BJ (cell line): ENCODE results near the gene SPOP. TPM values are rescaled to one million over a fixed set of nuclear protein-coding genes. Genes with fewer than 3 reads are reported as not detected.

Experiments
- CTCF ChIA-PET: fragments of 350-600 bp; formaldehyde crosslinking; extraction: SDS; loops from one replicate; lab custom pipeline; 2021; ENCODE audit warnings: antibody characterized with exemption, inconsistent platforms; lab: Yijun Ruan, JAX
- POLR2A ChIA-PET: fragments of 300-600 bp; sonication (Branson Sonifier 250); formaldehyde crosslinking; extraction: SDS; loops from one replicate; lab custom pipeline; 2021; ENCODE audit warnings: antibody characterized with exemption; lab: Charles Lee
- DNase-seq: peaks from one replicate; pipeline ENCODE4 v3.0.0-alpha.2; 2011; ENCODE audit warnings: low read depth
- H3K27me3 ChIP-seq: 2 replicates; pipeline ENCODE4 v1.6.0; 2011; ENCODE audit warnings: low read length; ENCODE audit not compliant: control insufficient read depth, insufficient read depth
- H3K36me3 ChIP-seq: 2 replicates; pipeline ENCODE4 v1.5.1; 2011; ENCODE audit warnings: low read length; ENCODE audit not compliant: control insufficient read depth, insufficient read depth
- H3K4me3 ChIP-seq: 2 replicates; pipeline ENCODE4 v1.5.1; 2011; ENCODE audit warnings: low read depth, mild to moderate bottlenecking, control low read depth, low read length
- polyA plus RNA-seq: library from polyadenylated mRNA; depleted of rRNA; stranded (reverse); fragments of >200 nt; gene quantifications from 2 replicates; pipeline ENCODE4 v1.2.3, GENCODE V29; 2011
- TF ChIP-seq, protein P1 (sequence below): IDR thresholded peaks from 2 replicates; pipeline ENCODE4 v1.5.1; 2011; ENCODE audit warnings: low read depth, mild to moderate bottlenecking, control low read depth, inconsistent platforms, low read length, moderate library complexity; ENCODE audit not compliant: insufficient read depth

The SPOP gene
- polyA plus RNA-seq, 1 experiment = 136 TPM

DNA sequence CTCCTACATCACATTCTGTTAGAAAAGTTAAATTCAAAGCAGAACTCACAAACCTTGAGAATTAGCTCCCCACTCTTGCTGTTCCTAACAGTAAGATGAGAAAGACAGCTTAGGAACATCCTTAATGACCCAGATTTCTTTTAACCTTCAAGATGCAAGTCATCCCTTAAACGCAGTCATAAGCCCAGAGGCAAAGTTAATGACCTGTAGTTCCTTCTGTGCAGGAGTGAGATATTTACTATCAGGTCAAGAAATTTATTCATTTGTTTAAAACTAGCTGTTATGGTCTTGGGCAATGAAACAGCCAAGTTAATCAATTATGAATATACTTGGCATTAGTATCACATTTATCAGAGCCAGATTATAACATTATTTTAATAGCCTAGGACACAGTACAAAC, 65.2 kb downstream of the SPOP start:
- H3K4me3 ChIP-seq = no peak overlapping the region
- H3K36me3 ChIP-seq = peaks cover 10% of the 10 kb centered on the region
- ChIA-PET POLR2A (no interaction called here), CTCF (interaction anchor here (0.8 to 1.4 kb wide), 4 partner anchors 9 to 43 kb away, joined by 3 to 4 read pairs (median 4); partner anchors contain the start of gene NXPH3)
- H3K27me3 ChIP-seq = no peaks in the 10 kb centered on the region
- TF ChIP-seq, protein P1, sequence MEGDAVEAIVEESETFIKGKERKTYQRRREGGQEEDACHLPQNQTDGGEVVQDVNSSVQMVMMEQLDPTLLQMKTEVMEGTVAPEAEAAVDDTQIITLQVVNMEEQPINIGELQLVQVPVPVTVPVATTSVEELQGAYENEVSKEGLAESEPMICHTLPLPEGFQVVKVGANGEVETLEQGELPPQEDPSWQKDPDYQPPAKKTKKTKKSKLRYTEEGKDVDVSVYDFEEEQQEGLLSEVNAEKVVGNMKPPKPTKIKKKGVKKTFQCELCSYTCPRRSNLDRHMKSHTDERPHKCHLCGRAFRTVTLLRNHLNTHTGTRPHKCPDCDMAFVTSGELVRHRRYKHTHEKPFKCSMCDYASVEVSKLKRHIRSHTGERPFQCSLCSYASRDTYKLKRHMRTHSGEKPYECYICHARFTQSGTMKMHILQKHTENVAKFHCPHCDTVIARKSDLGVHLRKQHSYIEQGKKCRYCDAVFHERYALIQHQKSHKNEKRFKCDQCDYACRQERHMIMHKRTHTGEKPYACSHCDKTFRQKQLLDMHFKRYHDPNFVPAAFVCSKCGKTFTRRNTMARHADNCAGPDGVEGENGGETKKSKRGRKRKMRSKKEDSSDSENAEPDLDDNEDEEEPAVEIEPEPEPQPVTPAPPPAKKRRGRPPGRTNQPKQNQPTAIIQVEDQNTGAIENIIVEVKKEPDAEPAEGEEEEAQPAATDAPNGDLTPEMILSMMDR = no peak
- DNase-seq = no peak

DNA sequence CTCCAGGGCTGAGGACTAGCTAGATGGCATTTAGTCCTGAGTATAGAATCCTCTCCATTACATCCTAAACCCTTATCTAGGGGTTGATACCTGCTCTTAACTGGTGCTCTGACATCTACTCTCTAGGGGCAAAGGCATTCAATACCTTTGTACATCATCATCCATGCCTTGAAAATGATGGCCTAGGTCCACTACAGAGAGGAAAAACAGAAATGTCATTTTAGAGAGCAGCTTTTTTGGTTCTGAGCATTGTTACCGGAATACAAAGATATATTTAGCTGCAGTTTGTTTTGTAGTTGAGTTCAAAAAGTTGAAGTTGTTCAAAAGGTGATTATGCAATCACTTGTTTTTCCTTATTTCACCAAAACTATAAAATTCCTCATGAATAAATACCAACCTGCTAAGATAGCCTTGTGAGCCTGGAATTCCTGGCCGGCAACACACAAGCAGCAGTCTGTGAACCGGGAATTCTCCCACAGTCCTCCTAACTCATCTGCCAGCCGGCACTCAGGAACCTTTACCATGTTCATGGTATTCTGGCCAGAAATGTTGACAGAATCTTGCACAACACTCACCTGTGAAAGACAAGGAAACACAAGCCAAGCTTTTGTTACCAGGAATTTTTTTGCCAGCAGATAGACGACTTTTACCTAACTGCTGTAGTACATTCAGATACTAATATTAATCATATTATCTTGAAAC, 66.9 kb downstream of the SPOP start:
- no peak overlapping the region for H3K4me3 ChIP-seq
- ChIA-PET CTCF (interaction anchor here (0.9 kb wide), 1 partner anchor 41 kb away, joined by 3 read pairs; no protein-coding TSS in a partner anchor), POLR2A (no interaction called here)
- H3K36me3 ChIP-seq = peaks cover 12% of the 10 kb centered on the region
- TF ChIP-seq, protein P1 = no peak
- no peak for DNase-seq
- H3K27me3 ChIP-seq = no peaks in the 10 kb centered on the region

DNA sequence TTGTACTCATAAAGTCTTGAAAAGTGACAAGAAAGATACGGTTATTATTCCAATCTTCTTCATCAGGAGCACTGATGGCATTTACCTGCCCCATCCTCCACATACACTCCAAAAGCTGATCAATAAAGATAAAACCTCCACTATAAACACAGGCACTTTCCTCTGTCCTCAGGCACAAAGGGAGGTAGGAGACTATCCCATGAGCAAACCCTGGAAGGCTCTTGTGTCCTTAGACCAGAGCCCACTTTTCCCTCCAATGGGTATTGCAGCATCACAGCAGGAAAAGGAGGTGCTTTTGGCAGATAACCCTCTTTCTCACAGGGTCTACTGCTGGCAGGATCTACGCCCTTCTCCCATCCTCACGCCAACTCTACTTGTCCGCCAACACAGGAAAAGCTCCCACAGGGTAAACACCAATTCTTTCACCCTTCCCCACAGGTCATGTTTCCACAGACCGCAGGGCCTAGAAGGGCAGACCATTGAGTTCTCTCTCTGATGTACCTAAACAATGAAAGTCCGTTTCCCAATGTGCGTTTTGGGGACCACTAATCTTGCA, 73.5 kb downstream of the SPOP start:
- Histone ChIP-seq H3K27me3 (no peaks in the 10 kb centered on the region), H3K4me3 (no peak overlapping the region), H3K36me3 (peaks cover 7% of the 10 kb centered on the region; the same call in 1 of the 2 replicates)
- ChIA-PET POLR2A (no interaction called here), CTCF (no interaction called here)
- TF ChIP-seq, protein P1 = no peak
- no peak for DNase-seq

DNA sequence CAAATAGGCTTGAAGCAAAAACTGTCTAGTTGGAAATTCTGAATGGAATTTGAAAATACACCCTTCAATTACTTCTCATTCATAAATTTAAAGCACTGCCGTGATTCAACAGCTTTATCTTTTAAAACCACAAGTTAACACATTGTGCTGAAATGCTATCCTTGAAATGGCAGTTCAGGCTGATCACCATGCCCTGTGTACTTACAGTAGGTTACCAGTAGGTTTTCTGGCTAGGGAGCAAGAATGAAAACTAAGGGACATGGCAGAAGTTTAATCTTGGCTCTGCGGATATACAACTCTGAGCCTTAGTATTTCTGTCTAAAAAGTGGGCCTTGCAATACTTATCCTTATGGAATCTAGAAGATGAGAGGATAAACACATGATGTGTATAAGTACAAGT, 74.2 kb downstream of the SPOP start:
- TF ChIP-seq, protein P1 = no peak
- DNase-seq = no peak
- Histone ChIP-seq H3K36me3 (peaks cover 6% of the 10 kb centered on the region; the same call in 1 of the 2 replicates), H3K4me3 (no peak overlapping the region), H3K27me3 (no peaks in the 10 kb centered on the region)
- ChIA-PET CTCF (interaction anchor here (1.0 to 3.3 kb wide), 3 partner anchors 14 to 92 kb away, joined by 3 to 12 read pairs (median 4); no protein-coding TSS in a partner anchor), POLR2A (no interaction called here)

DNA sequence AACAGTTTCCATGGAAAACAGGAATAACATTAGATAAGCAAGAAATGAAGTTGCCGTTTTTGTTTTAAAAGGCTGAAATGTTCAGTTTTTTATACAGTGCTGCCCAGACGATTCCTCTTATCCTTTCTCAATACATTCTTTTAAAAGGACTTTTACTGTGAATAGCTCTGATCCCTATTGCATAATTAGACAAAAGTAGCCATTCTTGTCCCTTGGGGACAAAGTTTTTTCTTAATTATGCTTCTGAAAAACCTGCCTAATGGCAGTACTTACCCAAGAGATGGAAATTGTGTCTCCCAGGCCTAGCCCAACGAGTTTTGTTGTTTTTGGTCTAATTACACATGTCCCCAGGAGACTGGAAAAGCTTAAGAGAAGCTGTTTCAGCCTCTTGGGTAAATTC, 74.7 kb downstream of the SPOP start:
- H3K4me3 ChIP-seq = no peak overlapping the region
- no peak for DNase-seq
- CTCF ChIA-PET = interaction anchor here (1.0 to 3.3 kb wide), 4 partner anchors 15 to 92 kb away, joined by 3 to 12 read pairs (median 4); no protein-coding TSS in a partner anchor
- POLR2A ChIA-PET = no interaction called here
- H3K27me3 ChIP-seq = no peaks in the 10 kb centered on the region
- H3K36me3 ChIP-seq = peaks cover 6% of the 10 kb centered on the region; the same call in 1 of the 2 replicates
- TF ChIP-seq, protein P1 = no peak
